K562 (cell line): ENCODE data around the gene NIM1K. TPM values are rescaled to one million over a fixed set of nuclear protein-coding genes. Genes with fewer than 3 reads are reported as not detected.

Experiments used
- CTCF ChIP-seq, 3 experiments: IDR thresholded peaks in 2 of 3; conservative IDR thresholded peaks in 1 of 3; 2 replicates each; pipeline ENCODE4 v1.5.1; 2011 to 2012; ENCODE audit warnings: low read length in 3 of 3, mild to moderate bottlenecking in 3 of 3, control low read depth in 2 of 3, improper control_type of control experiment in 1 of 3, inconsistent platforms in 1 of 3, low read depth in 1 of 3, mixed read lengths in 1 of 3, moderate library complexity in 1 of 3; ENCODE audit not compliant: insufficient read depth in 2 of 3
- FIP1L1 ChIP-seq: fragments of 200-400 bp; formaldehyde crosslinking; IDR thresholded peaks from 2 replicates; pipeline ENCODE4 v1.6.1; 2018; ENCODE audit warnings: mild to moderate bottlenecking, low read depth, low read length; ENCODE audit not compliant: poor library complexity, severe bottlenecking
- HCFC1 ChIP-seq: IDR thresholded peaks from 2 replicates; pipeline ENCODE4 v1.6.1; 2012; ENCODE audit warnings: low read depth, low read length, improper control_type of control experiment
- MAX ChIP-seq: sonication (generic); formaldehyde crosslinking; IDR thresholded peaks from 2 replicates; pipeline ENCODE4 v1.9.0; 2022; ENCODE audit warnings: mild to moderate bottlenecking, missing genetic modification reagents
- NUFIP1 ChIP-seq: fragments of 450-650 bp; IDR thresholded peaks from 2 replicates; pipeline ENCODE4 v1.6.1; 2018; ENCODE audit not compliant: partially characterized antibody
- RFX5 ChIP-seq: IDR thresholded peaks from 2 replicates; pipeline ENCODE4 v1.6.1; 2011; ENCODE audit warnings: low read depth, mild to moderate bottlenecking, improper control_type of control experiment, low read length
- TAF7 ChIP-seq: fragments of 450-650 bp; IDR thresholded peaks from 2 replicates; pipeline ENCODE4 v1.6.1; 2016; ENCODE audit warnings: missing genetic modification characterization, missing compliant biosample characterization
- ZC3H11A ChIP-seq: IDR thresholded peaks from 2 replicates; pipeline ENCODE4 v1.6.1; 2012; ENCODE audit warnings: low read depth, low read length, improper control_type of control experiment
- ZNF431 ChIP-seq: sonication (generic); formaldehyde crosslinking; IDR thresholded peaks from 2 replicates; pipeline ENCODE4 v1.8.0; 2022; ENCODE audit warnings: mild to moderate bottlenecking, missing genetic modification reagents
- ZNF561 ChIP-seq: fragments of 450-650 bp; formaldehyde crosslinking; conservative IDR thresholded peaks from 2 replicates; pipeline ENCODE4 v1.4.0; 2020; ENCODE audit warnings: mild to moderate bottlenecking, moderate library complexity
- polyA plus RNA-seq, 8 experiments: library from polyadenylated mRNA; depleted of rRNA in 4 of 8; stranded (reverse) in 5 of 8; unstranded in 3 of 8; fragments of >200 nt; fragmentation: Nextera tagmentation in 2 of 8; fragmentation: Illumina TruSeq in 1 of 8; extraction: Ambion mirVana in 2 of 8; extraction: Trizol in 1 of 8; gene quantifications; 2 replicates each; pipeline versions ENCODE4 v1.2.1 to v1.2.3, GENCODE V29; 2011 to 2014; ENCODE audit warnings: inconsistent platforms in 1 of 8, missing spikeins in 1 of 8
- total RNA-seq, 7 experiments: library from RNA; depleted of rRNA in 6 of 7; stranded (reverse); fragments of >200 nt in 6 of 7; fragmentation: Illumina TruSeq in 2 of 7; extraction: Trizol in 2 of 7; gene quantifications; 2 replicates each; pipeline versions ENCODE4 v1.2.1 to v1.2.3, GENCODE V29; 2011 to 2021; ENCODE audit warnings: low replicate concordance in 1 of 7
- TF ChIP-seq, protein P1 (sequence below): fragments of 250-450 bp; sonication (Bioruptor Pico); IDR thresholded peaks from 2 replicates; pipeline ENCODE4 v1.9.0; 2021; ENCODE audit warnings: mild to moderate bottlenecking
- TF ChIP-seq, protein P2 (sequence below): fragments of 450-650 bp; IDR thresholded peaks from 2 replicates; pipeline ENCODE4 v1.6.1; 2016; ENCODE audit warnings: mild to moderate bottlenecking
- TF ChIP-seq, protein P3 (sequence below), 2 experiments: fragments of 450-650 bp; formaldehyde crosslinking in 1 of 2; IDR thresholded peaks; 2 replicates each; pipeline versions ENCODE4 v1.4.0 to v1.6.1; 2014 to 2020; ENCODE audit warnings: mild to moderate bottlenecking in 2 of 2, borderline replicate concordance in 1 of 2, low read depth in 1 of 2

Gene NIM1K
- total and polyA plus RNA-seq, 9 of the 15 experiments (the other 6 are each of a cell fraction or from before 2014, with no cell fraction given): 0.03 to 0.34 (median 0.08) TPM; not detected in 3

DNA sequence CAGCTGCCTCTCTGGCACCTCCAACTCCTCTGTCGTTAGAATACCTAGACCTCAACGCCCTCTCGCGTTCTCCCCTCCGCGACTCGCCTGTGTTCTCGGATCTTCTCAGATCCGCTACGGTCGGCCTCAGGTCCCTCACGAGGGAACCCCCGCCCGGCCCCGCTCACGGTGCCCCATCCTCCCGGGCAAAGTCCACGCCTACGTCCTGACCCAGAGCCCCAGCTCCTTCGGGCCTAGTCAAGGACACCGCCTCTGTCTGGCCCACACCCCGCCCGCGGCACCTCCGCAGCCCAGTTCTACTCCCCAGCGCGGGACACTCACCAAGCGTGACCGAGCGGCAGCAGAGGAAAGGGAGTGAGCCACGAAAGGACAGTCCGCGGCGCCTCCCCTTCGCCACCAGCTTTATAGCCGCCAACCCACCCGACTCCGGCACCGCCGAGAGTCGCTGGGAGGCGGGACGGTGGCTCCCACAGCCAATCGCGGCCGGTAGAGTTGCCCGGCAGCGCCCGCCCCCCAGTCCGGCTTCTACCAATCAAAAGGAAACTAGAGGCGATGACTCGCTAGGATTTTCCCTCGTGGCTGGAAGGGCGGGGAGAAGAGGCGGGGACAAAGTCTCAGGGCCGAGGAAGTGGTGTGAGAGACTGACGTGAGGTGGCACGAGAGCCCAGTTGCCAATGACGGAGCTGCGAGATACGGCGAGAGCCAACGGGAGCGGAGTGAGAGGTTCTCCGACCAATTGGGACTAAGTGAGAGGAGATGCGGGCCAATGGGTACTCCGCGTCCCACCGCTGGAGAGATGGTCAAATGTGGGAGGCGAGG is 121.2 kb downstream of the NIM1K start, which contains the start of gene HMGCS1 (continued):
- peak; percentile 74 for TF ChIP-seq FIP1L1
- TF ChIP-seq, protein P1, sequence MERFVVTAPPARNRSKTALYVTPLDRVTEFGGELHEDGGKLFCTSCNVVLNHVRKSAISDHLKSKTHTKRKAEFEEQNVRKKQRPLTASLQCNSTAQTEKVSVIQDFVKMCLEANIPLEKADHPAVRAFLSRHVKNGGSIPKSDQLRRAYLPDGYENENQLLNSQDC (CRISPR knock-in tag): 0 out of 2 replicates have a peak, but pooled peaks have one; percentile 48
- no peak for TF ChIP-seq ZC3H11A
- TF ChIP-seq CTCF (IDR thresholded peaks at IDR 0.05 in 2 of 3, conservative IDR thresholded peaks at IDR 0.05 in 1 of 3; ENCODE audit: insufficient read depth in 2 of 3, low read depth in 1 of 3, low read length in 3 of 3): peak in 1 of 3 experiments; percentile 29; a peak in 1 of 6 replicates
- no peak for TF ChIP-seq TAF7
- 0 out of 2 replicates have a peak, but pooled peaks have one; percentile 52 for TF ChIP-seq ZNF561 (CRISPR knock-in tag)
- TF ChIP-seq, protein P2, sequence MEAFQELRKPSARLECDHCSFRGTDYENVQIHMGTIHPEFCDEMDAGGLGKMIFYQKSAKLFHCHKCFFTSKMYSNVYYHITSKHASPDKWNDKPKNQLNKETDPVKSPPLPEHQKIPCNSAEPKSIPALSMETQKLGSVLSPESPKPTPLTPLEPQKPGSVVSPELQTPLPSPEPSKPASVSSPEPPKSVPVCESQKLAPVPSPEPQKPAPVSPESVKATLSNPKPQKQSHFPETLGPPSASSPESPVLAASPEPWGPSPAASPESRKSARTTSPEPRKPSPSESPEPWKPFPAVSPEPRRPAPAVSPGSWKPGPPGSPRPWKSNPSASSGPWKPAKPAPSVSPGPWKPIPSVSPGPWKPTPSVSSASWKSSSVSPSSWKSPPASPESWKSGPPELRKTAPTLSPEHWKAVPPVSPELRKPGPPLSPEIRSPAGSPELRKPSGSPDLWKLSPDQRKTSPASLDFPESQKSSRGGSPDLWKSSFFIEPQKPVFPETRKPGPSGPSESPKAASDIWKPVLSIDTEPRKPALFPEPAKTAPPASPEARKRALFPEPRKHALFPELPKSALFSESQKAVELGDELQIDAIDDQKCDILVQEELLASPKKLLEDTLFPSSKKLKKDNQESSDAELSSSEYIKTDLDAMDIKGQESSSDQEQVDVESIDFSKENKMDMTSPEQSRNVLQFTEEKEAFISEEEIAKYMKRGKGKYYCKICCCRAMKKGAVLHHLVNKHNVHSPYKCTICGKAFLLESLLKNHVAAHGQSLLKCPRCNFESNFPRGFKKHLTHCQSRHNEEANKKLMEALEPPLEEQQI: peak; percentile 96
- TF ChIP-seq MAX (CRISPR knock-in tag): peak; percentile 93
- peak; percentile 73 for TF ChIP-seq RFX5
- TF ChIP-seq NUFIP1: no peak
- TF ChIP-seq ZNF431 (CRISPR knock-in tag): peak; percentile 33; the same call in 1 of the 2 replicates
- TF ChIP-seq HCFC1: peak; percentile 45; the same call in 1 of the 2 replicates
- TF ChIP-seq, protein P3, sequence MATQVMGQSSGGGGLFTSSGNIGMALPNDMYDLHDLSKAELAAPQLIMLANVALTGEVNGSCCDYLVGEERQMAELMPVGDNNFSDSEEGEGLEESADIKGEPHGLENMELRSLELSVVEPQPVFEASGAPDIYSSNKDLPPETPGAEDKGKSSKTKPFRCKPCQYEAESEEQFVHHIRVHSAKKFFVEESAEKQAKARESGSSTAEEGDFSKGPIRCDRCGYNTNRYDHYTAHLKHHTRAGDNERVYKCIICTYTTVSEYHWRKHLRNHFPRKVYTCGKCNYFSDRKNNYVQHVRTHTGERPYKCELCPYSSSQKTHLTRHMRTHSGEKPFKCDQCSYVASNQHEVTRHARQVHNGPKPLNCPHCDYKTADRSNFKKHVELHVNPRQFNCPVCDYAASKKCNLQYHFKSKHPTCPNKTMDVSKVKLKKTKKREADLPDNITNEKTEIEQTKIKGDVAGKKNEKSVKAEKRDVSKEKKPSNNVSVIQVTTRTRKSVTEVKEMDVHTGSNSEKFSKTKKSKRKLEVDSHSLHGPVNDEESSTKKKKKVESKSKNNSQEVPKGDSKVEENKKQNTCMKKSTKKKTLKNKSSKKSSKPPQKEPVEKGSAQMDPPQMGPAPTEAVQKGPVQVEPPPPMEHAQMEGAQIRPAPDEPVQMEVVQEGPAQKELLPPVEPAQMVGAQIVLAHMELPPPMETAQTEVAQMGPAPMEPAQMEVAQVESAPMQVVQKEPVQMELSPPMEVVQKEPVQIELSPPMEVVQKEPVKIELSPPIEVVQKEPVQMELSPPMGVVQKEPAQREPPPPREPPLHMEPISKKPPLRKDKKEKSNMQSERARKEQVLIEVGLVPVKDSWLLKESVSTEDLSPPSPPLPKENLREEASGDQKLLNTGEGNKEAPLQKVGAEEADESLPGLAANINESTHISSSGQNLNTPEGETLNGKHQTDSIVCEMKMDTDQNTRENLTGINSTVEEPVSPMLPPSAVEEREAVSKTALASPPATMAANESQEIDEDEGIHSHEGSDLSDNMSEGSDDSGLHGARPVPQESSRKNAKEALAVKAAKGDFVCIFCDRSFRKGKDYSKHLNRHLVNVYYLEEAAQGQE (IDR thresholded peaks at IDR 0.05; ENCODE audit: borderline replicate concordance): no peak
- TF ChIP-seq, protein P3 (CRISPR knock-in tag; IDR thresholded peaks at IDR 0.05; ENCODE audit: low read depth): peak; percentile 58; the same call in 1 of the 2 replicates
